HG02870 (cell line): ENCODE data around the gene TBC1D22A.
"Not testable (repeated sequence)": the region's sequence is repeated elsewhere in the genome, so short reads cannot be mapped to it uniquely, and the experiment has no call there.

ENCODE experiments used
- ATAC-seq: cut with Tn5 transposase; IDR thresholded peaks from one replicate; pipeline ENCODE4 v1.9.1; 2021; ENCODE audit warnings: mild to moderate bottlenecking, moderate library complexity; ENCODE audit not compliant: unreplicated experiment

Gene TBC1D22A

DNA sequence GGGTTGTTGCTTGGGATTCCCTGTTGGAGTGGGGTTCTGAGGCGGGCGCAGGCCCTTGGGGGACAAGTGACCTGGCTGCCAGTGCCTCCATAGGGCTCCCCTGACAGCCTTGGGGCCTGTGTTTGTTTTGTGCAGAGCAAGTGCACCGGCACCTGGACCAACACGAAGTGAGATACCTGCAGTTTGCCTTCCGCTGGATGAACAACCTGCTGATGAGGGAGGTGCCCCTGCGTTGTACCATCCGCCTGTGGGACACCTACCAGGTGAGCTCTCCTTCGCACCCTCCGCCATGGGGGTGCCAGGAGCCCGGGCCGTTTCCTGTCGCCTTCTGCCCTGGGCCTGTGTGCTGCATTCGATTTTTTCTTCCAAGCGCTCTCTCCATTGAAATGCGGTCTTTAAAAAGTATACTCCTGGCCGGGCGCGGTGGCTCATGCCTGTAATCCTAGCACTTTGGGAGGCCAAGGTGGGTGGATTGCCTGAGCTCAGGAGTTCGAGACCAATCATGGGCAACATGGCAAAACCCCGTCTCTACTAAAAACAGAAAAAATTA, 274.6 kb downstream of the TBC1D22A start:
- ATAC-seq: no peak

DNA sequence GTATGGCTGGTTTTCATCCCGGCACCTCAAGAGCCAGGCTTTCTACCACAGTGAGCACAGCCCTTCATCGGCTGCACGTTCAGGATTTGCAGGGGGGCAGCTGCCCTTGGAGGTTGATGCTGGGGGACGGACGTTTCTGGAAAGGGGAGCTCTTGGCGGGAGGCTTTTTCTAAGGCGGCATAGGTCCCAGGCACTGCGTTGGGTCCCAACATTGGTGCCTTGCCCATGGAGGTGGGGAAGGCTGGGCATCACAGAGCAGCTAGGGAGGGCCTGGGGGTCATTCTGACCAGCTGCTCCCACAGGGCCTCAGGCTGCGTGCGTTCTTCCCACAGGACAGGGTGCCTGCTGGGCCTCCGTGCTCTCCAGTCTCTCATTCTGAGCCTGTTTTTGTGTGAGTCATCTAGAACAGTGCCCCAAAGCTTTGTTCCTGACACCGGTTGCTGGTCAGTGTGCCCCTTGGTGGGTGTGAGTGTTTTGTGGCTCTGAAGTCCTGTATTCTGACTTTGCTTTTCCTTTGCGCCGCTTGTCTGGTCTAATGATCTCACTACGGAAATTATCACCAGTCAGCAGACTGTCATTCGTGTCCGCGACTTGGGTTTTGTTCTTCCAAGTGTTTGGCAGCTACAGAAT, 275.9 kb downstream of the TBC1D22A start:
- ATAC-seq: no peak

DNA sequence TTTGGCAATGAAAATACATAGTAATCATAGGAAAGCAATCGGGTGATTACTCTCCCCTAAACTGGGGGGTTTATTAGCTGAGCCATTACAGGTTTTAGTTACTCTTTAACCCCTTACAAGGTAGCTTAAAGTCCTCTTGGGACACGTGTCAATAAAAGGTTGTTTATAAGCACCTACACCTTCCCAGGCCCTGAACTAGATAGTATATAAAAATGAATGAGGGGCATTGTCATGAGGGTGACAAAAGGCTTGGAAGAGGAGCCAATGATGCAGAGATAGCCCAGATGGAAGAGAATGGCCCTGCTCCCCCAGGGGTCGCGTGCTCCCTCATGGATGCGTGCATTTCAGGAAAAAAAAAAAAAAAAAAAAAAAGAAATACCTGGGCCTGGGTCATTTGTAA, 276.9 kb downstream of the TBC1D22A start:
- ATAC-seq: no peak

DNA sequence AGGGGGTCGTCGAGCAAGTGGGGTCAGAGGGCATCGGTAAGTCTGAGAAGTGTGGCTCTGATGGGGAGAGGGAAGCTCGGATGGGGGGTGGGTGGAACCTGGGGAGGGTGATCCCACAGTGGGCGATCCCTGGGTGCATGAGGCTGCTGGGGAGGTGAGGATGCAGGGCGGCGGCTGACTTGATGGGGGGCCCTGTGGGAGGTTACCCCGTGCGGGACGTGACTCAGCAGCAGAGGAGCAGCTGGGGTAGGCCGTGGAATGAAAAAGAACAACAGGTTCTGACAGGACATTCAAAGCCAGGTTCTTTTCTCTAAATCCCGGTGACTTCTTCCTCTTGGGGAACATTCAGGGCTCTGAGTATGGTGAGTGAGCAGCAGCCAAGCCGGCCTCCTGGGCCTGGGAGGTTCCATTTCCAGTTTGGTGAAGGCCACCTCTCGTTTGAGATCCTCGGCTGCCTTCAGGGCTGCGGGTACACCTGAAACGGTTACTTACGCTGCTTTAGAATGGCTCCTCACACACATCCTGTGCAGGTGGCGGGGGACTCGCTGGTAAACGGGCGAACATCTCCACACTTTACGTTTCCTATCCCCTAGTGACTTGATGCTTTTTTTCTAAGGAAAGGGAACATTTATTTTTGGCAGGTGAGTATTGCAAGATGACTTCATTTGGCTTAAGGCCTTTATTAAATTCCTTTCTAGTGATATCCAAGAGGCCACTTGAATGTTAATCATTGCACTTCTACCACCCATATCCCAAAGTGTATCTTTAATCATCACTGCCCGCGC, 278.2 kb downstream of the TBC1D22A start:
- ATAC-seq: no peak

DNA sequence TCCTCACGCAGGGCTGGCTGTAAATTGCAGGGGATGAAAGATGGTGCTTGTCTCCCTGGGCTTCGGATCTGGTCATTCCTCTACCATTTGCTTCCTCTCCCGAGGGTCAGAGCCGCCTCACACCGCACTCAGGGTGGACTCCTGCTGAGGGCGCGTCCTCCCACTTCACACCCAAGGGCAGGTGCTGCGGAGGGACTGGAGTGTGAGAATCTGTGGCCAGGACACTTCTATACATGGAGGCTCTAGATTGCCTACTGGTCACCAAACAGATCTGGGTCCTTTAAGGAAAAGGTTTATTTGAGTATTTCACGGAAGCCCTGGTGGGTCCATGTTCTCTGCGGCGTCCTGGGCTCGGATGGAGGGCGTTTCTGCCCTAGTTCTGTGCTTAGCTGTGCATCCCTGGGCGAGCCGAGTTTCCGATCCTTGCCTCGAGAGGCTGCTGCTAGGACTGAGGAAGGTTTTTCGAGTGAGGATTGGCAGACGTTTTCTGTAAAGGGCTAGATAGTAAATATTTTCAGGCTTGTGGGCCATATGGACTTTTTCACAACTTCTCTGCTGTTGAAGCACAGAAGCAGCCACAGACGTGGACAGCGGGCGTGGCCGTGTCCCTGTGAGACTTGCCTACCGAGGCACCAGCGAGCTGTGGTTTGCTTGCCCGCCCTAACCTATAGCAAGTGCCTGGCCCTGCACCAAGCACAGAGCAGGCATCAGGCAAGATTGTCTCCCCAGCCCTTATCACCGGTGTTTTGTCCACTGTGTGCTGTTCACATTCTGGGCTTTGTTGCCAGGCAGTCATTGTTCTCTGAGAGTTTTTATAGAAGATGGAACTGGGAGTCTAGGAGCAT, 279.0 kb downstream of the TBC1D22A start:
- no peak for ATAC-seq

DNA sequence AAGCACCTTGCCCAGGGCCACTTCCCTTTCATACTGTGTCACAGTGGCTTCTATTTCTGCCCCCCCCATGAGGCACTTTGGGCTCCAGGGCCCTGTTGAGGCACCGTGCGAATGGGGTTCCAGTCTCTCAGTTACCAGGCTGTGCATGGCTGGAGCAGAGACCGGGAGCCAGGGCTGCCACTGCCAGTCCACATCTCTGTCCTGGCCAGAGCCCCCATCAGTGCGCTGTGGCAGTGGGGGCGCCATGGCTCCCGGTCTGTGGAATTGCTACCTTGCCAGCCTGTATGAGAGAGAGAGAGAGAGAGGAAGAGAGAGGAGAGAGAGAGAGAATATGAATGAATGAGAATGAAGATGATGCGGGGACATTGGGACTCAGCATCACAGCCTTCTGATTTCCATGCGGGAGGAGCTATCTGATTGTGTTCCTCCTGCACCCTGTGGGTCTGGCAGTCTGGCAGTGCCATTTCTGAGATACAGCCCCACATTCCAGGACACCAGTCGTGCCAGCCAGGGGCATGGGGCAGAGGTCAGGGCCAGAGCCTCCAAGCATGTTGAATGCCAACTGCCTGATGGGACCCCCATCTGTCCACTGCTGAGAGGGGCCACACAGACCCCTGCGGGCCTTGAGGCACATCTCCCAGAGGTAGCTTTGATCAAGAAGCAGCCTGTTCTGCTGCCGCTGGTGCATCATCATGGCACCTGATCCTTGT, 279.8 kb downstream of the TBC1D22A start:
- no peak for ATAC-seq

DNA sequence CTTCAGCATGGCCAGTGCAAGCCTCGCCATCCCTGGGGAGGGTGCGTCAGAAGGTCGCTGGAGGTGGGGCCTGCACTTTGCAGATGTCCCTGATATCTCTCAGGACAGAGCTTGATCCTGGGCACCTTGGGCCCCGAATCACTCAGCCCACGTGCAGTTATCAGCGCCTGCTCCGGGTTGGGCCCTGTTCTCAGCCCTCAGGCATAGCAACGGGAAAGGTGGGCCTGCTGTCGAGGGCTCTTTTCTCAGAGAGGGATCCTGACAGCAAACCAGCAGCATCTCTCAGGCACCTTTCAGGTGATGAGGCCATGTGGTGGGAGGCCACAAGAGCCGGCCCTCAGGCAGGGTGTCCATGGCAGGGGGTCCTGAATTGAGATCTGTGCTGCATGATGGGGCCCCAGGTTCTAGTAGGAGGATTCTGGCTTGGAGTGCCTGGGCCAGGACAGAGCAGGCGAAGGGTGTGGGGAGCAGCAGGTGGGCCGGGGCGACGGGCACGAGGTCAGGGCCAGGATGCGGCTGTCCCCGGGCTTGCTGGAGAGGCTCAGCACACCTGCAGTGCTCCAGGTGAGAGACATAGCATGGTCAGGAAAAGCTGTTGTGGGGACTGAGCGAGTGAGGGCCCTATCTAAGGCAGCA, 280.5 kb downstream of the TBC1D22A start:
- no peak for ATAC-seq

DNA sequence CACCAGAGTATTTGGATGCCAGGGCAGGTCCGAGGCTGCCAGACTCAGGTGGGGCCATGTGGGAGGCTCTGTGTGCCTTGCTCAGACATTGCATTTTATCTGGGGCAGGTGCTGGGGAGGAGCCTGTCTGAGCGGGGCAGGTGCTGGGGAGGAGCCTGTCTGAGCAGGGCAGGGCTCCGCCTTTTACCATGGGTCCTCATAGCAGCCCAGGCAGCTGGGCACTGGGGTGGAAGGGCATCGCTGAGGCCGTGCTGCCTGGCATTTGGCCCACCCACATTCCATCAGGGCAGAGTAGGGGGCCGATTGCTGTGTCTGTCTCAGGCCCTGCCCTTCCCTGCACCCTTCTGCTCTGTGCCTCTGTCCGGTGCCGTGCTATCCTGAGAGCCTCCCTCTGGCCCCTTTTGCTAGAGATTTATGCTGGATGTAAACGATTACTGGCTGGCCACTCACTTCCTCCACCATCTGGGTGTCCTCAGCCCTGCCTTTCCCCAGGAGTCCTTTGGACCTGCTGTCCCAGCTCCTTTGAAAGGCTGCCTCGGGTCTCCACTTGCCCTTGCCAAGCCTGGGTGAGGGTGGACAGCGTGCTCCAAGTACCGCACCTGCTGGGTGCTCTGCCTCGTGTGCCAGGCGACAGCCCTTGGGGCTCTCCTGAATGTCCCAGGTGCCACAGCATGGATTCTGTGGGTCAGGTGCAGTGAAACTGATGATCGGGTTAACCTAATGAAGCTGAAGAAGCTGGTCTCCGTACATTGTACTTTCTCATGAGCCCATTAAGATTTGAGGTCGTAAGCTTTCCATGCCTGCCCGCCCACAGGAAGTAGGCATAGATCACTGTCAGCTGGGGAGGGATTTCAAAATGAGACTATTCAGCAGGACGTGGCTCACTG, 281.6 kb downstream of the TBC1D22A start:
- ATAC-seq: no peak

DNA sequence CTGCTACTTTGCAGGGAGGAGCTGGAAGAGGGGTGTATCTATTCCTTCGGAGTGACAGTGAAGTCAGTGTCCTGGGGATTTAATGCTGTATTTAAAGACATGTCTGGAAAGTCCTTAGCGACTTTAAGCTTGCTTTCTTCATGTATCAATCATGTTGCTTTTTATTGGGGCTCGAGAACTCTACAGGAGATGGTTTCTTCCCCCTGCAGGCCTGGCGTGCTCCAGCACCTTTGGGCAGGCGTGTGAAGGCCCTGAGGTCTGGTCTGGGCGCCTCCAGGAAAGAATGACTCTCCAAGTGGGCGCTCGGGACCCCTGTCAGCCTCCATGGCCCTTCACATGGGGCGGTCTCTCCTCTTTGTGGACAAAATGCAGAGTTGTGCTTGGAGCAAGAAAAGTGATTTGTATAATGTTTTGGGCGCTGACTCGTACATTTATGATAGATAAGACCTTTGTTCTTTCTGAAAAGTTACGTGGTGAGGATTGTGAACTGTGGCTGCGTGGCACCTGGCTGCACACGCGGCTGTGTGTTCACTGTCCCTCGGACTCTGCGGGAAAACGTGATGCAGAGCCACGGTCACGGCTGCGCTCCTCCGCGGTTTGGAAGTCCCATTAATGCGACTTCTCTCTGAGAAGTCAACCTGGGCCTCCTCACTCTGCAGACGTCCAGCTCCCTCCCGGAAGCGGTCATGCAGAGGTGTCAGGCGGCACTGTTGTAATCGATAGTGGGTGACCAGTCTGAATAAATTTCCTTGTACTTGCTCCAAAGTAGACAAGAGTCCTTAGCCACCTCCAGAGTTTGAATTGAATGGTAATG, 282.5 kb downstream of the TBC1D22A start:
- no peak for ATAC-seq

DNA sequence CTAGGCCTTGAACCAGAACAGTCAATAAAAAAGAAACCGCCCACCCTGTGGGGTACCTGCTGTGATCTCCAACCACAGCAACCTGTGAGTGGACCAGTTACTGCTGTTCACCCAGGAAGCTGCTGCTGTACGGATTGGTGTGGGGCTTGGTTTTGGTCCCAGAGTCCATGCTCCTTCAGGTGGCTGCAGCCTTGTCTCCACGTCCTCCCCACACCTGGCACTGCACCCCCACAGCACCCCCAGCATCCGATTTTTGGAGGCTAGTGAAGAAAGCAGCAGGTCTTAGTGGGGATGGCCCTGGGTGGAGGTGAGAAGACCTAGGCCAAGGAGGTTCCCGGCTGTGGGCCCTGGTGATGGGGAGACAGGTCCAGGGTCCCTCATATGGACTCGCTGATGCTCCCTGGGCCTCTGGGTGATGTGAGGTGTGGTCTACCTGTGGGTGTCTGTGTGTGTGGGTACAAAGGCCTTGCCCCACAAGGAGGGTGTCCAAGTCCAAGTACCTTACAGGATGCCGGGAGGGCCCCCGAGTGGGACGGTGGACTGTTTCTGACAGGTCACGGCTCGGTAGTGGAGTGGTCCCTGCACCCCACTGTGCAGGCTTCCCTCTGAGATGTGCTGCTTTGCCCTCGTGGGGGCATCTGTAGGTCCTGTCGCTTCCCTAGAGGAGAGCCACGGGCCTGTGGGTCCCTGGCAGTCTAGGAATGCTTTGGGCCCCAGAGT, 283.4 kb downstream of the TBC1D22A start:
- no peak for ATAC-seq

DNA sequence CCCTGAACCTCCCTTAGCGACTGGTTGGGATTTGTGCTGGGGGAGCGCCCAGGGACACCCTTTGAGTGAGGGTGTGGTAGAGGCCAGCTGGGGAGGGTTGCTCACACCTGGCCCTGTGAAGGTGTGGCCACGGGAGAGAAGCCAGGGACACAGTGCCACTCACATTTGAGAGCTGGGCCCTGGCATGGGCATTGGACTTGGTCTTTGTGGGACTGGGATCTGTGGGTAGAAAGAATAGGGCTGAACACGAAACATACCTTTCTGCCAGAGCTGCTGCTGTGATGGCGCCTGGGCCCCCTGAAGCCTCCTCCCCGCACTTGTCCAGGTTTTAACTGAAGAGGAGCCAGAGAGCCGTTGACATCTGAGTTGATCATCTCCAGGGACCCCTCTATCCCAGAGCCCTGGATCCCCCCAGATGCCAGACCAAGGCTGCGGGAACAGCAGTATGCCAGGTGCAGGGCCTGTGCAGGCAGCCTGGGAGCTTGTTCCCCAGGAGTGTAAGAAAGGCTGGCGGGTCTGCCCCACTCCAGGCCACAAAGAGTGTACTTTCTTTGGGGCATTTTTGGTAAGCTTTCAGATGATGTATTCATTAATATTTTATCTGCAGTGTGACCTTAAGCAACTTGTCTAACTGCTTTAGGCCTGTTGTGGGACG, 284.1 kb downstream of the TBC1D22A start:
- no peak for ATAC-seq

DNA sequence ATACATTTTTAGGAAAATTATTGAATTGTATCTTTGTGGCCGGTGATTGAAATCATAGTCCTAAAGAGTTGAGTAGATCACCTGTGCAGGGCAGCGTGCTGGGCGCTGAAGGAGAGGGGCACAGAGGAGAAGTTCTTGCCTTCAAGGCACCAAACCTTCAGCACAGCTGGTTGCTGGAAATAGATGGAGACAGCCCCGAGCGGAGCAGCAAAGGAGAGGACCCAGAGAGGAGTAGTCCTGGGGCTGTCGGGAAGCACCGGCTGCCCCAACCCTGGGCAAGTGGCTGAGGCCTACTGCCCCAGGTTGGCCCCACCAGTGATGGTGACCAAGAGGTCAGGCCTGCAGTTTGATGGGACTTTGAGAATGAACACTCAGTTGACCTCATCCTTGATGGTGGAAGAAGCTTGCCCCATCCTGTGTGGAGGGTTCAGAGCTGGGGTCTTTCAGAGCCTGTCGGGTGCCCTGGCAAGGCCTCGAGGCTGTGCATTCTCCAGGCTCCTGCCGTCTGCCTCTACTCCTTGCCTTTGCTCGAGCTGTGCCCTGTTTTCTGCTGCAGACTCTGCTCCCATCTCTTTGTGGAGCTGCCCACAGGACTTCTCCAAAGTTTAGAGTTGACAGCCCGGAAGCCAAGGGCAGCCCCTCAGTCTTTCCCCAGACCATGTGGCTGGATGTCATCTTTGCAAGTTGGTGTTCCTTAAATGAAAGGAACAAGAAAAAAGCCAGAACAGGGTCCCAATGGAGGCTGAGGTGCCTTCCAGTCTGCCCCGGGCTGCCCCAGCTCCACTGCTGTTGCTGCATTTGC, 285.1 kb downstream of the TBC1D22A start:
- no peak for ATAC-seq

DNA sequence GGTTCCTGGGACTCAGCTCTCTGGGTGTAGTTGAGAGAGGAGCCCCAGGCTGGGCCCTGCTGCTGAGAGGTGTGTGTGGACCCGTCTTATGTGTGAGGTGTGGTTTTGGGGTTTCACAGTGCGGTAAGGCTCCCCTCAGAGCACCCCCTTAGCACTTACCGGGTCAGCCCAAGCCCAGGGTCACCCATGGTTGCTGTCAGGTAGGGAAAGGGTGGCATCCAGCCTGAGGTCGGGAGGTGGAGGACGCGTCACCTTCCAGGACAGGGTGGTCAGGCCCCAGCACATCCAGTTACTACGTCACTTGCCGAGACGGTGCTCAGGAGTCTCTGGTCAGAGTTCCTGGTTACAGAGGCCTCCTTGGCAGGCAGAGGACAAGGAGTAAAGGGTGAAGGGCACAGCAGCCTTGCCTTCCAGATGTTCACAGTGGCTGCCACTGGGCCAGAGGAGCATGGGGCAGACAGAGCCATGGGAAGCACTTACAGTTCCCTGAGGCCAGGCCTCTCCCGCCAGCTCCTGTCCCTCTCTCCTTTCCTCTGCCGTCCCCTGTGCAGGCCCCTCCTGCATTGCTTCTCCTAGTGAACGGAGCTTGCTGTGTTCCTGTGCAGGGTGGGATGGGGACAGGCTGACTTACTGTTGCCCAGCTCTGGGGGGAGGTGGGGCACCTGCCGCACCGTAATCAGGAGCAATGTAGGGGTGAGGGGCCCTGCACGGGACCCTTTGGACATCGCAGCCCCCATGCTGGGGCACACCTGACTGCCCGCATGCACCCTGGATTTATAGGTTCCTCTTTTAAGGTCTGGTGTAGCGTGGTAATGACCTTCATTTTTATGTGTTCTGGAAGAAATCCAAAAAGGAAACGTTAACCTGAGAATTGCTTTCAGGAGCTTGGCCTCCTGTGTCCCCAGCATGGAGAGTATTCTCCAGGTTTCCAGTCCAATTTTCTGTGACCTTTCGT, 285.9 kb downstream of the TBC1D22A start:
- no peak for ATAC-seq

DNA sequence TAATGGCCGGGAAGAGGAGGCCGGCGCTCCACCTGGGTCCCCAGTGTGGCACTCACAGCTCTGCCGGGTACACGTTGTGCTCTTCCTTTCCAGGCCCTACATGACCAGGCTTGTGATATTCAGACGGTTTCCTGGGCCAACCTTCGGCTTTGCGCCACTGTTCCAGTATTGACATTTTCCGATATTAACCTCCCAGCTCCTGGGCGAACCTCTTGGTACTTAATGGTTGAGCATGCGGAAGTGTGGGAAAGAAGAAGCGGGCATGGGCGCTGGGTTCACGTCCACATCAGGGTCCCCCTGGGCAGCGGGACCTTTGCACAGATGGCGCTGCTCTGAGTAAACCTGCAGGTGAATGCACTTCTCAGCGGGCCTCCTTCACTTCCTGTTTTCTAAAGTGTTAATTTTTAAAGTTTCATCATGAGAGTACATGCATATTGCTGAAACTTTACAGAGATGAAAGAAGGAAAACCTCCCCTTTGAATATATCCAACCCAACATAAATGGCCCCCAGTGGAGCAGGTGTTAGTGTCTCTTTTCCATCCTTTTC, 286.7 kb downstream of the TBC1D22A start:
- no peak for ATAC-seq

DNA sequence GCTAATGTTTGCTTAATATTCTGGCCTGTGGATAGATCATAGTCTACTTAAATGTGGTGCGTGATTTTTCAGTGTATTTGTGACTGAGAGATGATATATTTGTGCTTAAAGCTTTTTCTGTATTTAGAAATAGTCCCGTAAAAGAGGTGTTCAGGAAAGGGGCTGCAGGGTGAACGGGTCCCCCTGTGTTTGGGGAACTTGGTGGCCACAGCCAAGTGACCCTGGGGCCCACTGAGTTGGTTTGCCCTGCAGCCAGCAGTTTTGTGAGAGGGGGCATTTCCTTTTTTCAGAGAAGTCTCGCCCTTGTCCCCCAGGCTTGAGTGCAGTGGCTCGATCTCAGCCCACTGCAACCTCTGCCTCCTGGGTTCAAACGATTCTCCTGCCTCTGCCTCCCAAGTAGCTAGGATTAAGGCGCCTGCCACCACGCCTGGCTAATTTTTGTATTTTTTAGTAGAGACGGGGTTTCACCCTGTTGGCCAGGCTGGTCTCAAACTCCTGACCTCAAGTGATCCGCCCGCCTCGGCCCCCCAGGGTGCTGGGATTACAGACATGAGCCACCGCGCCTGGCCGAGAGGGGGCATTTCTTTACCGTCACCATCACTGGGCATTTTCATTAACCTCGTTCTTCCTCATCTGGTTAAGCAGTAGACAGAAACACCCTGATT, 287.4 kb downstream of the TBC1D22A start:
- ATAC-seq: not testable (repeated sequence)
